Measurements from ENCODE around the gene DCUN1D2.
"Not testable (repeated sequence)": the region's sequence is repeated elsewhere in the genome, so short reads cannot be mapped to it uniquely, and the experiment has no call there.

DCUN1D2 gene

DNA sequence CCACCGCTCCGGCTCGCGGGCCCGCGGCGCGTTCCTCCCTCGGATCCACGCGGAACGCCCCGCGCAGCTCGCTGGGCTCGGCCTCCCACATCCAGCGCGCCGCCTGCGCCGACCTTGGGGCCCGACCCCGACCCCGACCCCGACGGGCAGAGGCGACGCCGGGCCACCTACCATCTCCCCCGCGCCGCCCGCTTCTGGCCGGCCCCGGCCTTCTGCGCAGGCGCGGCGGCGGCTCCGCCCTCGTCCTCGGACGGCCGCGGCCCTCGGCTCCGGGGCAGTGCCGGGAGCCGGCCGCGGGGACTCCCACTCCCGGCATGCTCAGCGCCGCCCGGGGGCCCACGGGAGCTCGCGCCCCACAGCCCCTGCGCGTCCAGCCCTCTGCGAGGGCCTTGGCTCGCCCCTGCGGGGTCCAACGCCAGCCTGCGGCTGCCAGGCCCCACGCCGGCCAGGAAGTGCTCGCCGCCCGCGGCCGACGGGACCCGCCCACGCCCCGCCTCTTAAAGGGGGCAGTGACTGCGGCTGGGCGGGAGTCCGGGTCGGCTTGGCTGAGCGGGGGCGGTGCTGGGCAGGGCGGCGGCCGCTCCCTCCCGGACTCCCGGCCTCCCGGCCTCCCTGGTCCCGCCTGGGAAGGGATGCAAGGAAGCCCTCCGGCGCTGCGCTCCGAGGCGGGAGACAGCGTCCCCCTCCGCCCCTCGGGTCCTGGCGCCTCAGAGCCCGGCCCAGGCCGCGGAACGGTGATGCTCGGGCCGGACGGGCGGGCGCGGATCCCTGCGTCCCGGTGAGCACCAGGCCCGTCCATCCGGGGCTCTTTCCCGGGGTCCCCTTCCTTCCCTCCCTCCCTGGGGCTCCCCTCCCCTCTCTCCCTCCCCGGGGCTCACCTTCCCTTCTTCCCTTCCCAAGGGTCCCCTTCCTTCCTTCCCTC lies at the start of gene DCUN1D2:
DCUN1D2 (minus strand) TSS at position 216 of the 922 bp plus-strand sequence; CDS start at position 174, 42 bp downstream.
- peak; percentile 99 for DNase-seq (ENCODE audit: low read depth, low spot score)

- DNase-seq (ENCODE audit: low read depth, low spot score), result no peak
Measured at GRCh38 chr13:113539822-113540221, 49.3 kb upstream of the DCUN1D2 start.

- no peak for DNase-seq (ENCODE audit: low read depth, low spot score)
Measured at GRCh38 chr13:113539176-113539575, 48.7 kb upstream of the DCUN1D2 start.

DNA sequence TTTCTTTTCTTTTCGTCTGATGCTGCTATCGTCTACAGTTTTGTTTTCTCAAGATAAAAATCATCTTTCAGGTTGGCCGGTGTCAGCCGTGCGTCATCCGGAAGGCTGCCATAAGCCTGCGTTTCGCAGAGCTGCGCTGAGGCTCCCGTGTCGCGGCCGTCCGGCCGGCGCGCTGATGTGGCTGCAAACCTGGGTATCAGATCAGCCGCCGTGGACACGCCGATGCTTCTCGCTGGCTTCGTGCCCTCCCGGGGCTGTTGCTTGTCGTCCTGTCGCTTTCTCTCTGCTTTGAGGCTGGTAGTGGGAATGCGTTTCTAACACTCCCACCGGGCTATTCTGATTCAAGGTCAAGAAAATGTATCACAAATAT lies 48.2 kb upstream of the DCUN1D2 start:
- DNase-seq (ENCODE audit: low read depth, low spot score), result no peak

GRCh38 chr13:113537909-113538688 lies 47.6 kb upstream of the DCUN1D2 start:
- DNase-seq (ENCODE audit: low read depth, low spot score), result no peak

- no peak for DNase-seq (ENCODE audit: low read depth, low spot score)
Measured at GRCh38 chr13:113537205-113537604, 46.7 kb upstream of the DCUN1D2 start.

DNA sequence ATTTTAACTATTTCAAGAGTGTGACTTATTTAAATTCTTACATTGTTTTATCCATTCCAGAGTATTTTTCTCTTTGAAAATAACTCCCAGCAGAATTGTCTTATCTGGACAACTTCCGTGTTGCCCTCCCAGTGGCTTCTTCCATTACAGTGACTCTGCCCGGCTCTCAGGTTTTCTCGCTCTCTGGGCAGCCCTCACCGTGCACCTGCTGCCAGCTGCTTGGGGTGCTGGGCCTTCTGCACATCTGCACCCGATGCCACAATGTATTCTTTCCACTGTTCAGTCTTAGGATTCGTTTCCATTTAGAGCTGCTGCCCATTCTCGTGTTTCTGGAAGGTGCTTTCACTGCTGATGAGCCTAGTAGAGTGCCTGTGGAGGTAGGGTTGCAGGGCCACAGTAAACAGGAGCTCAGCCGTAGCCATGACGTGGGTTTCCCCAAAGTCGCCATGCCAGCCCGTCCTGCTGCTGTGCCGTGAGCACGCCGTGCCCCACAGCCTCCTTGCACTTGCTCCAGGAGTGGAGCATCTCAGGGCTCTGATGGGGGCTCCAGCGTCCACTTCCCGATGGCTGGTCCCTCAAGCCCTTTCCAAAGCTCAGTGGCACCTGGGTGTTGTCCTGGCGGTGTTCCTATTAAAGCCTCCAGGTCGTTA lies 46.1 kb upstream of the DCUN1D2 start:
- DNase-seq (ENCODE audit: low read depth, low spot score), result no peak

DNA sequence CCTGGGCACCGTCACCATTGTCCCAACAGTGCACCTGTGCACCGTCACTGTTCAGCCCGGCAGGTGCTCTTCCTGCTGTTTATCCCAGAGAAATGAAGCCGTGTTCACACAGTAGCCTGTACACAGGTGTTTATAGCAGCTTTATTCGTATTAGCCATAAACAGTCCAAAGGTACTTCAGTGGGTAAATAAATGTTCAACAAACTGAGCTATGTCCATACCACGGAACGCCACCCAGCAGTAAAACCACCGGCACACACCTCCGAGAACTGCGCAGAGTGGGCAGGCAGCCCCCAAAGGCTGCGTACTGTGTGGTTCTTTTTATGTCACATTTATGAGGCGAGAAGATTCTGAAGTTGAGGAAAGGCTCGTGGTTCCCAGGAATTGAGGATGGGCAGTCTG lies 44.9 kb upstream of the DCUN1D2 start:
- DNase-seq (ENCODE audit: low read depth, low spot score), result no peak

- no peak for DNase-seq (ENCODE audit: low read depth, low spot score)
Measured at GRCh38 chr13:113534236-113534860, 43.8 kb upstream of the DCUN1D2 start.

DNA sequence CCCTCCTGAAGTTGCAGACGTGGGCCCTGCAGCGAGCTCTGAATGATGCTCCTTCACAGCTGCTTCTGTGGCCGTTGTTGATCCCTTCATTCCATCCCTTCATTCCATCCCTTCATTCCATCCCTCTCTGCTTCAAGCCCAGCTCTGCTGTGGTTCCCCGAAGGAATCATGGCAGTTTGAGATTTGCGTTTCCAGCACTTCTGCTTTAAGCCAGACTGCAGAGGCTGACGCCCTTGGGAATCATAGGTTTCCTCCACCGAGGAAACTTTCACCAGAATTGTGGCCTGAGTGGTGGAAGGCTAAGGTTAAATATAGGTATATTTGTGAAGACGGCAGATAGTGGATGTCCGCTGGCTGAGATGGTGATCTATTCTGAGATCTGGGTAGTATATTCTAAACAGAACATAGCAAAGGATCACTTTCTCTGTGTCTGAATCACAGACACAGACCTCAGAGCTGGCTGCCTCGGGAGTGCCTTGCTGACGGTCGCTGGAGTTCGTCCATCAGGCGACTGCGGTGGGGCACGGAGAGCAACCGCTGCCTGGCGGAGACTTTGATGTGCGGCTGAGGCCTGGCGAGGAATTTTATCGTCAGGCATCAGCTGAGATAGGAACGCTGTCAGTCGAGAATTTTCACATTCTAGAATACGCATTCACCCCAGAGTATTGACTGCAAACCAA lies 42.8 kb upstream of the DCUN1D2 start:
- peak; percentile 21 for DNase-seq (ENCODE audit: low read depth, low spot score)

DNA sequence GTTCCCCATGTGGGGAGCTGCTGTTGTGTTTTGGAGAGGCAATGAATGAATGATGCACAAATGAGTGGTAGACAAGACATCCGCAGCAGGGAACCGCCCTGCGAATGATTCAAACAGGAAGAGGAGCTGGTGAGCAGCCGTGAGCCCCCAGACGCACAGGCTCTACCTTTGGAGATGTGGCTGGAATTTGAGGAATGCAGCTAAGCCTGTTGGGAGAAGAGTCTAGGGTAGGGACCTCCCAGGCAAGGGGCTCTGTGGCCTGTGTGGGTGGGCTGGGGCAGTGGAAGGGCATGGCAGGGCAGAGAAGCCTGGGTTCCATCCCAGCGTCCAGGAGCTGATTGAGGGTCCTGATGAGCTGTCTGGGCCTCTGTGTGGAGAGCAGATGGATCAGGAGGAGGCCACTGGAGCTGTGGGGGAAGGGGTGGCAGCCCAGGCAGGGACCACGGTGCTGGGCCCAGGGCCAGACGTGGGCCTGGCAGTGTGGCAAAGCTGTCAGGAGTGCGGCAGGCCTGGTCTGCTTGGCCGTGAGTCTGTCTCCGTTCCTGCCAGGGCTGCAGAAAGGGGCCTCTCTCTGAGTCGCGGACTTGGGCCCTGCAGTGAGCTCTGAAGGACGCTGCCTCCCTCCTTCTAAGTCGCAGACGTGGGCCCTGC lies 41.8 kb upstream of the DCUN1D2 start:
- DNase-seq (ENCODE audit: low read depth, low spot score), result peak; percentile 48

- no peak for DNase-seq (ENCODE audit: low read depth, low spot score)
Measured at GRCh38 chr13:113531041-113531873, 40.7 kb upstream of the DCUN1D2 start.

DNA sequence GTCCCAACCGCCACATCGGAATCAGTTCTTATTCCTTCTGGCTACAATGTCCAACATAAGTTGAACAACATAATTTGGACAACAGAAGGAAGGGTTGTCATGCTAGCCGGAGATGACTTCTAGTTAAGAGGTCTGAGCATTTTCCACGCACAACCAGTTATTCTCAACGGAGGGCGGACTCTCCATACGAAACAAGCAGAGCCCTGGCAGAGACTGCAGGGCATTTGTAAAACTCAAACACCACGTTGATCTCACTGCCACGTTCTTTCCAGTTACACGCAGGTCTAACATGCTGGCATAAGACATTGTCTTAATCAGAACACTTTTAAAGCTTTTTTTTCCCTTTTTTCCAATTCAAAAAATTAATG lies 38.3 kb upstream of the DCUN1D2 start:
- no peak for DNase-seq (ENCODE audit: low read depth, low spot score)

DNA sequence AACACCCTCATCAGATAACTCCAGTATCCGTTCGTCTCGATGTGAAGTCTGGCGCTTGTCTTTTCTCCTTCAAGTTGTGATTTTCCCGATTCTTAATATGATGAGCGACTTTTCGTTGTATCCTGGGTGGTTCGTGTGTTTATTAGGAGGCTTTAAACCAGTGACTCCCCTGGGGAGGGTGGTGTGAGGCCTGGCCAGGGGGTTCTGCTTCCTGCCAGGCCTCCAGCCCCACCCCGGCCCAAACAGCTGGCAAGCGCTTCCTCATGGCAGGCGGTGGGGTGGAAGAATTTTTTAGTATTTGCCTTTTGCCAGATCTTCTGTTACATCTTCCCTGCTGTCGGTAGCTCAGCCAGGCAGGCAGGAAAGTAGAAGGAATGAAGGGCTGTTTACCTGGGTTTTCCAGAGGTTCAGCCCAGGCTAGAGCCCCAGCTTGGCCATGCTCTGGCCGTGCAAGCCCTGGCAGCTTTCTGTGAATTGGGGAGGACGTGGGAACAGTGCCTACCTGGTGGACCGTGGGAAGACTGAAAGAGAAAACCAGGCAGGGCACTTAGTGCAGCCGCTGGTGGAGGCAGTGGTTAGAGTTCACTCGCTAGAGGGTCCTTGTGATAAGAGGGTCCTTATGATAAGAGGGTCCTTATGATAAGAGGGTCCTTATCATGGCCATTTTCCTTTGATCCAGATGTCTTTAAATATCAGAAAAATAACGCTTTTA lies 37.7 kb upstream of the DCUN1D2 start:
- no peak for DNase-seq (ENCODE audit: low read depth, low spot score)

DNA sequence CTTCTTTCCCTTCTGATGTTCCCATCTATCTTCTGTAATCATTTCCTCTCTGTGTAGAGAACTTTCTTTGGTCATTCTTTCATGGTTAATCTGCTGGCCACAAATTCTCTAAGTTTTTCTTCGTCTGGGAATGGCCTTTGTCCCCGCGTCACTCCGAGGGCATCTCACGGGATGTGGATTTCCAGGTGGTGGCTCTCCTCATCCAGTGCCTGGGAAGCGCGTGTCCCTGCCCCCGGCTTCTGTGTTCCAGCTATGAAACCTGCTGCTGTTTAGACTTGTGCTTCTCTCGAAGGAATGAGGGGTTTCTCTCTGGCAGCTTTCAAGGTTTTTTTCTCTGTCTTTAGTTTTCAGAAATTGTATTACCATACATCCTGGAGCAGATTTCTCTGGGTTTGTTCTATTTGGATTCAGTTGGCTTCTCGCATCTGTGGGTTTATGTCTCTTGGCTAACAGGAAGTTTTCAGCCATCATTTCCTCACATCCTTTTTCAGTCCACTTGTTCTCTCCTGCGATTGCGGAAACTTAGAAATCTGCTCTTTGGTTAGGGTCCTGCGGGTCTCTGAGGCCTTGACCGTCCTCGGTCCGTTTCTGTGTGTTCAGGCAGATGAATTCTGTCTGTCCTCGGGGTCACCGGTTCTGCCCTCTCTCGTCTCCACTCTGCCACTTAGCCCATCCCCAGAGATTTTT lies 36.9 kb upstream of the DCUN1D2 start:
- DNase-seq (ENCODE audit: low read depth, low spot score), result no peak

GRCh38 chr13:113526466-113527220 lies 36.1 kb upstream of the DCUN1D2 start:
- no peak for DNase-seq (ENCODE audit: low read depth, low spot score)

DNA sequence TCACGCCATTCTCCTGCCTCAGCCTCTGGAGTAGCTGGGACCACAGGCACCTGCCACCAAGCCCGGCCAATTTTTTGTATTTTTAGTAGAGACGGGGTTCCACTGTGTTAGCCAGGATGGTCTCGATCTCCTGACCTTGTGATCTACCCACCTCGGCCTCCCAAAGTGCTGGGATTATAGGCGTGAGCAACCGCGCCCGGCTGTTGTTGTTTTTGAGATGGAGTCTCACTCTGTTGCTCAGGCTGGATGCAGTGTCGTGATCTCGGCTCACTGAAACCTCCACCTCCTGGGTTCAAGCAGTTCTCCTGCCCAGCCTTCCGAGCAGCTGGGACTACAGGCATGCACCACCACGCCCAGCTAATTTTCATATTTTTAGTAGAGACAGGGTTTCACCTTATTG lies 31.9 kb upstream of the DCUN1D2 start:
- DNase-seq (ENCODE audit: low read depth, low spot score), result not testable (repeated sequence)

- no peak for DNase-seq (ENCODE audit: low read depth, low spot score)
Measured at GRCh38 chr13:113520571-113520970, 30.1 kb upstream of the DCUN1D2 start.

Measured in astrocyte of the hippocampus (primary cell).